HG02885 (cell line): Measurements from ENCODE around the gene ADM5.
"Not testable (repeated sequence)": the region's sequence is repeated elsewhere in the genome, so short reads cannot be mapped to it uniquely, and the experiment has no call there.

Source experiments
- ATAC-seq: cut with Tn5 transposase; IDR thresholded peaks from one replicate; pipeline ENCODE4 v1.9.1; 2021; ENCODE audit warnings: mild to moderate bottlenecking; ENCODE audit not compliant: unreplicated experiment, poor library complexity

ADM5 gene

GRCh38 chr19:49696865-49697264, 7.5 kb downstream of the ADM5 start:
- no peak for ATAC-seq

DNA sequence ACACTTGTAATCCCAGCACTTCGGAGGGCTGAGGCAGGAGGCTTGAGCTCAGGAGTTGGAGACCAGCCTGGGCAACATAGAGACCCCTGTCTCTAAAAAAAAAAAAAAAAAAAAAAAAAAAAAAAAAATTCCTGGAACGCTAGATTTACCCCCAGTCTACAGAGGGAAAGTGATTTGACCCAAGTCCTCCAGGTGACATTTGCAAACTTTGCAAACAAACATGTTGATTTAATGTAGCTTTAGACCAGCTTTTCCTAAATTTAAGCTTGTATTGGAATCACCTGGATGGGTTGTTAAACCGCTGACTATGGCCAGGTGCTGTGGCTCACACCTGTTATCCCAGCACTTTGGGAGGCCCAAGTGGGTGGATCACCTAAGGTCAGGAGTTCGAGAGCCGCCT, 10.0 kb downstream of the ADM5 start:
- no peak for ATAC-seq

DNA sequence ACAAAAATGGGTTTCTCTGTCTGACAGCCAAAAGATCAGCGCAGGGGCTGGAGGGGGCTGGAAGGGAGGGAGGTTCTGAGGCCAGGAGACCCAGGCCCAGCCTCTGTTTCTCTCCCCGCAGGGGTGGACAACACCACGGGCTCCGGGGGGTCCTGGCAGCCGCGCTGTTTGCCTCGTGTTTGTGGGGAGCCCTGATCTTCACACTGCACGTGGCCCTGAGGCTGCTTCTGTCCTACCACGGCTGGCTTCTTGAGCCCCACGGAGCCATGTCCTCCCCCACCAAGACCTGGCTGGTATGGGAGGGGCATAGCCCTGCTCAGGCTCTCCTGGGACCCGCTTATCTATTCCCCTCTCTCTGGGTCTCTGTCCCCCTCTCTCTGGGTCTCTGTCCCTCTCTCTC, 11.2 kb downstream of the ADM5 start:
- ATAC-seq: no peak

GRCh38 chr19:49701271-49701786, 11.9 kb downstream of the ADM5 start:
- ATAC-seq: no peak

- no peak for ATAC-seq
Measured at GRCh38 chr19:49704888-49705642, 15.7 kb downstream of the ADM5 start.

GRCh38 chr19:49705919-49706318, 16.5 kb downstream of the ADM5 start:
- no peak for ATAC-seq

DNA sequence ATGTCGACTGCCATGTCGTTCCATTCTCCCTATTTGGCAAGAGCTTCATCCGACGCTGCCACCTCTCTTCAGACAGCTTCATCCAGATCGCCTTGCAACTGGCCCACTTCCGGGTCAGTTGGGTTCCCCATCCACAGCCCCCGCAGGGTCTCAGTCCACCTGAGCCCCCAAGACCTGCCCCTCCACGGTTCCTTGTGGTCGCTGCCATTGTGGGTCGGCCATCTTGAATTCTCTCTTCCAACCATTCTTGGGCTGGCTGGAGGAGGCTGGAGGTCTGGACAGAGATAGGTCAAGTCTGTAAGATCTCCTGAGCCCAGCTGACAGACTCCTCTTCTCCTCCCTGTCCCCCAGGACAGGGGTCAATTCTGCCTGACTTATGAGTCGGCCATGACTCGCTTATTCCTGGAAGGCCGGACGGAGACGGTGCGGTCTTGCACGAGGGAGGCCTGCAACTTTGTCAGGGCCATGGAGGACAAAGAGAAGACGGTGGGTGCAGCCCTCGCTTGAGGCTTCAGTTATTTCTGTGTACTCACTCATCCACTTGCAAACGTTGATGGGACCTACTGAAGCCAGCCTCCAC, 21.1 kb downstream of the ADM5 start:
- no peak for ATAC-seq

GRCh38 chr19:49712397-49712859, 23.0 kb downstream of the ADM5 start:
- ATAC-seq: no peak

DNA sequence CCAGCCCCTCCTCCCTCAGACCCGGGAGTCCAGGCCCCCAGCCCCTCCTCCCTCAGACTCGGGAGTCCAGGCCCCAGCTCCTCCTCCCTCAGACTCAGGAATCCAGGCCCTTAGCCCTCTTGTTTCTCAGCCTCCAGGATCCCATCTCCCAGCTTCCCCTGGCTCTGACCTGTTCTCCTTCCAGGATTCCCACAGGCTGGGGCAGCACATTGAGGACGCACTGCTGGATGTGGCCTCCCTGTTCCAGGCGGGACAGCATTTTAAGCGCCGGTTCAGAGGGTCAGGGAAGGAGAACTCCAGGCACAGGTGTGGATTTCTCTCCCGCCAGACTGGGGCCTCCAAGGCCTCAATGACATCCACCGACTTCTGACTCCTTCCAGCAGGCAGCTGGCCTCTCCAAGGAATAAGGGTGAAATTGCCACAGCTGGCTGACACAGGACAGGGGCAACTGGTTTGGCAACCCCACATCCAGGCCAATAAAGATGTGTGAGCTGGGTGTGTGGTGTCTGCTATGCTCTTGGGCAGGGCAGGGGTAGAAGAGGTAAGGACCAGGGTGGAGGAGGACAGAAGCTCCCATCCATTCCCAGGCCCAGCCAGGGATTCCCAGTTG, 23.9 kb downstream of the ADM5 start:
- ATAC-seq: no peak

DNA sequence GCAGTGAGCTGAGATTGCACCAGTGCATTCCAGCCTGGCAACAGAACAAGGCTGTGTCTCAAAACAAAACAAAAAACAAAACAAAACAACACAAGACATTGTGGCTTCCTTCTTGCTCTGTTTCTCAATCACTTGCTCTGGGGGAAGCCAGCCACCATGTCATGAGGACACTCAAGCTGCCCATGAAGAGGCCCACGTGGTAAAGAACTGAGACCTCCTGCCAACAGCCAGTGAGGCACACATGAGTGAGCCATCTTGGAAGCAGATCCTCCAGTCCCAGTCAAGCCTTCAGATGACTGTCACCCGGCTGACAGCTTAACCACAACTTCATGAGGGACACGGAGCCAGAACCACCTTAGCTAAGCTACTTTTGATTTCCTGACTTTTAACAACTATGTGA, 26.8 kb downstream of the ADM5 start:
- ATAC-seq: no peak

- ATAC-seq: no peak
Measured at GRCh38 chr19:49718511-49718910, 29.1 kb downstream of the ADM5 start.

DNA sequence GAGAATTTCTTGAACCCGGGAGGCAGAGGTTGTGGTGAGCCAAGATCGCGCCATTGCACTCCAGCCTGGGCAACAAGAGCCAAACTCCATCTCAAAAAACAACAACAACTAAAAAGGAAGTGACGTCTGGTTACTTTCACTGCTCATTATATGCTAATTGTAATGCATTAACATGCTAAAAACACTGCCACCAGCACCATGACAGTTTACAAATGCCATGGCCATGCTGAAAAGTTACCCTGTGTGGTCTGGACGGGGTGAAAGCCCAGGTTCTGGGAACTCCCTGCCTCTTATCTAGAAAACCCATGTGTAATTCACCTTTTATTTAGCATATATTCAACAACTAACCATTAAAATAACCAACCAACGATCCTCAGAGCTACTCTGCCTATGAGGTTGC, 29.6 kb downstream of the ADM5 start:
- no peak for ATAC-seq

- ATAC-seq: not testable (repeated sequence)
Measured at GRCh38 chr19:49719420-49719819, 30.0 kb downstream of the ADM5 start.

DNA sequence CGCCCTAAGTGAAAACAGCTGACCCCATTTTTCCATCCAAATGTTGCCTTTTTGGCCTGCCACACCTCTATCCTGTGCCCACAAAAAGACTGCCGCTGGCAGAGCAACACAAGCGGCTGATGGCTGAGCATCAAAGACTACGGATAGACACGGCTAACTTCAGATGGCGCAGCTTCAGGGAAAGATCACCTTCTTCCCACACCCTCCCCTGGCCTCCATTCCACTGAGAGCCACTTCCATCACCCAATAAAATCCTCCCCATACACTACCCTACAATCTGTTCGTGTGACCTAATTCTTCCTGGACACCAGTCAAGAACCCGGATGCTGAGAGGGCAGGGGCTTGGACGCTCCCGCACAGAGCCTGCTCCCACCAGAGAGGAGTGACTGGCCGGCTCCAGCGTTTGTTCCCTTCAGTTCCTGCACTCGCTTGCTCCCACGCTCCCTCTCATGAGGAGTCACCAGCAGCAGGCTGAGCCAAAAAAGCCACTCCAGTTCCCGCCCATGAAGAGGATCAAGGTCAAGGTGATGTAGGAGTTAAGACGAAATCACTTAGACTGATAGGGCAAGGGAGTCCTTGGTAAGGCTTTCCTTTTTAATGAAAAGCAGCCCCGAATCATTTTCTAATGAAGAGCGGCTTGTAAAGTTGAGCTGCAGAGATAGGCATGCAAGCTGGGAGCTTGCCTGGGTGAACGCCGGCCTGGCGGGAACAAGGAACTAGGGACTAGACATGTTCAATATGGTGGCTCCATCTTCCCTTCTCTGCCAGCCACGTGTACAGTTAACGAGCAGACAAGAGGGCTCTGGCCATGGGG, 38.0 kb downstream of the ADM5 start:
- ATAC-seq: no peak

DNA sequence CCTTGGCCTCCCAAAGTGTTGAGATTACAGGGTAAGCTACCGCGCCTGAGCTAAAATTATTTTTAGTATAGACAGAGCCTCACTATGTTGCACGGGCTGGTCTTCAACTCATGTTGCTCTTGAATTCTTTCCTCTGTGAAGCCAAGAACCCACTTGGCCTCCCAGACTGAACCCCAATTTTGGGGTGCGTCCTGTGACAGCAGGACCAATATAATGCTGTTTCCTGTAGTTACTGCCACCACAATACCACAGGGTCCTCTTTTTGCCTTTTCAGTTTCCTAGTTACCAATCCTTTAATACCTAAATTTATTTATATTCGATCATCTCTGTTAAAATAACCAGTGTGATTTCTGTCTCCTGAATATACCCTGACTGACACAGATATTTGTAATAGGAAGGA, 40.8 kb downstream of the ADM5 start:
- ATAC-seq: no peak

GRCh38 chr19:49738268-49738667, 48.9 kb downstream of the ADM5 start:
- no peak for ATAC-seq

DNA sequence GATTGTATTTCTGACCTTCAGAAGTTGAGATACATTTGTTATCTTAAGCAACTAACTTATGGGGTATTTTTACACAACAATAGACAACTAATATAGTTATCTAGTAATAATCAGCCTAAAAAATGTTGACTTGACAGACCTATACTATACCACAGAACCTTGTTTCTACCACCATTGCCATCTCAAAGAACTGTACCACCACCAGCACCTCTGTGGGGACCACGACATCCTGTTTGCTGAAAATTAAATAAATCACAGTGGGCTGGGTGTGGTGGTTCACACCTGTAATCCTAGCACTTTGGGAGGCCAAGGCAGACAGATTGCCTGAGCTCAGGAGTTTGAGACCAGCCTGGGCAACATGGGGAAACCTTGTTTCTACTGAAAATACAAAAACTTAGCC, 49.7 kb downstream of the ADM5 start:
- no peak for ATAC-seq

DNA sequence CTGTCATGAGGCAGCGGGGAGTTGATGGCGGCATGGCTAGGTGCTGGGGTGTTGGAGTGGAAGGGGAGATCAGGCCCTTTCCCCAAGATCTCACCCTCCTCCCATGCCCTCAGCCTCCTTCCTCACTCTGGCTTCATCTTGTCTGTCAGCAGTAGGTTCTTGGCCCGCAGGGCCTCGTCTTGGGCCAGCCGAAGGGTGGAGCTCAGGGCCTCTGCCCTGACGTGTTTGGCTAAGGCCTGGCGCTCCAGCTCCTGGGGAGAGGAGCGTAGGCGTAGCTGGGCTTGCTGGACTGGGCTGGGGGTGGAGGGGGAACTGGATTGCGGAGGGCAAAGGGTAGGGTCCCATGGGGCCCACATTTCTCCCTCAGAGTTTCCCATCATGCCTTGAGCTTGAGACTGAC, 50.5 kb downstream of the ADM5 start:
- no peak for ATAC-seq
